NCI-H2196 (cell line): ENCODE data around the gene AGXT2.

Experiments used
- DNase-seq: peaks from one replicate; lab custom pipeline; 2025; ENCODE audit not compliant: unreplicated experiment; lab: John Stamatoyannopoulos, UW

Gene AGXT2

GRCh38 chr5:35047785-35048404, at the start of gene AGXT2:
TSS of gene AGXT2 (minus strand) at chr5:35047949. CDS start at chr5:35047892, 57 bp downstream.
- no peak for DNase-seq

DNA sequence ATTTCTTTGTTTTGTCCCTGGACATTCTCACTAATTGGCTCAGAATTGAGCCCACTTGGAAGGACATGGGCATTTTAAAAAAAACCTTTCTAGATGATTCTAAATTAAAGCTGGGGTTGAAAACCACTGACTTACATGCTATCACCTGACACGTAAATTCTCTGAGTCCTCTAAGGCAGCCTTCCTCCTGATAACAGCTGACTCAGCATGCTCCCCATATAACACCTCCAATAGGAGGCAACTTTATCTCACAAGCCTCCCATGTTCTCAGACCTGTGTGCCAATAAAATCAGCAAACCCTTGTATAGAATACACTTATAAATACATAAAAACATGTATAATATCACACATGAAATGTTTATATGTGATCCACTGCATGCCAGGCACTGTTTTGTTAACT, 49.2 kb upstream of the AGXT2 start:
- DNase-seq: no peak

DNA sequence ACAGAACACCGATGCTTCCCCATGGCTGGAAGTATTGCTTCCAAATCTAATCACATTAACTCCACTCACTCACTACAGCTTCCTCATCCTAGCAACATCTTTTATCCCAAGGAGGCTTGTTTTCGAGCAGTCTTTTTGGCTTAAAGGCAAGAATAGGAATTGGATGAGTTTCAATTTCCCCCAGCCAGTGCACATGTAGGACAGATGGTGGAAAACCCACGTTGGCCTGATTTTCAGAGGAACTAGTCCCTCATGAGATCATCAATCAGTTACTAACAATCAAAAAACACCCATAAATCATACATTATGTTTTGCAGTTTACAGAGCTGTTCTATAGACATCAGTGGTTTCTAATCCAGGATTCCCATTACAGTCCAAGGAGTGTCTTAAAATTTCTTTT, 48.5 kb upstream of the AGXT2 start:
- DNase-seq: no peak

- no peak for DNase-seq
These were observed 47.6 kb upstream of the AGXT2 start for GRCh38 chr5:35095366-35095765.

GRCh38 chr5:35094948-35095347, 47.2 kb upstream of the AGXT2 start:
- no peak for DNase-seq

GRCh38 chr5:35092703-35093102, 45.0 kb upstream of the AGXT2 start:
- DNase-seq: no peak

DNA sequence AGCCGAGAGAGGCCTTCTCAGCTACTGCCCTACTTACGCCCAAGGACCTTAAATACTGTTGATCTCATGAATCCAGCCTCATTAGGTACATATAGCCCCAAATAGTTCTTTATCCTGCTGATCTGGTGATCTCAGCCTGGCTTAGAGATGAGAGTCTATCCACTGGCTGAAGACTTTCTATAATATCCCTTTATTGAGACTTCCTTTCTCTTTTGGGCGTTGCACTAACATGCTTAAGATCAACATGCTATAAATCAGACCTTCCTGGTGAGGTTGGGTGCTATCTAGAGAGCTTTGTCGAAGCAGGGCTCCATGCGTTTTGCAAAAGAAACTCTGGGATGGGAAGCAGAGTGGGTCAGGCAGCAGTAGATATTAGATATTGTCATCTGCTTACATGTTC, 44.0 kb upstream of the AGXT2 start:
- no peak for DNase-seq

- peak; percentile 54 for DNase-seq
These were observed 41.9 kb upstream of the AGXT2 start for GRCh38 chr5:35089334-35090314.

GRCh38 chr5:35087991-35088390, 40.2 kb upstream of the AGXT2 start:
- no peak for DNase-seq

DNA sequence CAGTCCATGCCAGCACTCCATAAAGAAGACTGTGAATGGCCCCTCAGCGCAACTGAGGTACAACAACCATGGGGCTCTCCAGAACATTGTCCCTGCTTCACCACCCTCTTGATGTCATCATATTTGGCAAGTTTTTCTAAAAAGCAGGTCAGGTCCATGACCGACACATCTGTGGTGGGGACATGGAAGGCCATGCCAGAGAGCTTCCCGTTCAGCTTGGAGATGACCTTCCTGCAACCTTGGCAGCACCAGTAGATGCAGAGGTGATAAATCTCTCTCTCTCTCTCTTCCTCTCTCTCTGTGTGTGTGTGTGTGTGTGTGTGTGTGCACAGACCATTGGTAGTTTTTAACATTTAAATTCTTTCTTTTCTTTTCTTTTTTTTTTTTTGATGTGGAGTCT, 35.4 kb upstream of the AGXT2 start:
- no peak for DNase-seq

GRCh38 chr5:35082530-35082929, 34.8 kb upstream of the AGXT2 start:
- no peak for DNase-seq

DNA sequence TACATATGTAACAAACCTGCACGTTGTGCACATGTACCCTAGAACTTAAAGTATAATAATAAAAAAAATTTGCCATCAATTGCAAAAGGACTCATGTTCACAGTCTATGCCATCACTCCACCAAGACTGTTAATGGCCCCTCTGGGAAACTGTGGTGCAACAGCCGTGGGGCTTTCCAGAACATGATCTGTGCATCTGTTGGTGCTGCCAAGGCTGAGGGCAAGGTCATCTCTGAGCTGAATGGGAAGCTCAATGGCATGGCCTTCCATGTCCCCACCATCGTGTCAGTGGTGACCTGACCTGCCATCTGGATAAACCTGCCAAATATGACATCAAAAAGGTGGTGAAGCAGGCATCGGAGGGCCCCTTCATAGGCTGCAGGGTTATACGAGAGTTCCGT, 33.4 kb upstream of the AGXT2 start:
- DNase-seq: no peak

DNA sequence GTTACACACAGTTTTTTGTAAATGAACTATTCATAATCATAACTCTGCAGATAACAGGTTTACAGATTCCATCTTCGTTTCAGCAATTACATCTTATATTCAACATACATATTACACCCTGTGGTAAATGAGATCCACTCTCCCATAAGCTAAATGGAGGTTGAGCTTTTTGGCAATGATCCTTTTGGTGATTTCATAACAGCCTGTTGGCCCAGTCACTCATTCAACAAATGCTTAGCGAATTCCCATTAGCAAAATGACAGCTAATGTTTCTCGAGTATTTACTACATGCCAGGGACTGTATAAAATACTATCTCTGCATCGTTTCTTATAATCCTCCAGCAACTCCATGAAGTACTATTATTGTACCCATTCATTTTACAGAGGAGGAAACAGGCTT, 25.4 kb upstream of the AGXT2 start:
- no peak for DNase-seq

GRCh38 chr5:35069188-35069587, 21.4 kb upstream of the AGXT2 start:
- no peak for DNase-seq

DNA sequence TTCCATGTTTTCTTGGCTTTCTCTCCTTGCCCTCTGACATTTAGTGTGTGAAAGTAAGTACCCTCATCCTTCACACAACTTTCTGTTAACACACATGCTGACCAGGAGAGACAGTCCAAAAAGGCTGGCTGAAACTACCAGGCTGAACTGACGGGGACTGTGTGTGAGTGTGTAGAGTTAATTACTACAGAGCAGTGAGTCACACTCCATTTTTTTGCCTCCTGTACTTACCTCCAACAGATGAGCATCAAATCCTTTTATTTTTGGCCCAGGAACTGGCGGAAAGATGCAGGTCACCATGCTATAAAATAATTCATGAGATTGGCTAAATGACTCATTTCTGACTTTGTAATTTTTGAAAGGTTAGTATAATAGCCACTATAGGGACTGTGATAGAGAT, 20.2 kb upstream of the AGXT2 start:
- DNase-seq: no peak

GRCh38 chr5:35066260-35066795, 18.6 kb upstream of the AGXT2 start:
- no peak for DNase-seq

- DNase-seq: no peak
These were observed 15.7 kb upstream of the AGXT2 start for GRCh38 chr5:35063414-35063813.

- DNase-seq: no peak
These were observed 13.5 kb upstream of the AGXT2 start for GRCh38 chr5:35061211-35061770.

- DNase-seq: no peak
These were observed 12.5 kb upstream of the AGXT2 start for GRCh38 chr5:35060236-35060635.

DNA sequence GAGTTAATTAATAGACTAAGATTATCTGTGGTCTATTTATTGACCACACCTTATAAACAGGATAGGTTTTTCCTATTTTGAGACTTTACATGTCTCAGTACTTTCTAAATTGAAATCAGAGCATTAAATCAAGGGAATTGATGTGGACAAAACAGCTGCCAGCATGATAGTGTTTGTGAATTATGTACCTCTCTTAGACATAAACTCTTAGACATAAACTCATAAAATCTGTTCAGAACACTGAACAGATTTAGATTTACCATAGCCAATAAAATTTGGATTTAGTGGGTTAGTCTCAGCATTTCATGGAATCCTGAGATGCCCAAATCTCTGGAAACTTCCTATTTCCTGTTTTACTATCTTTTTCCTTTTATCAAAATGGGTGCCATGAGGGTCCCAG, 11.5 kb upstream of the AGXT2 start:
- no peak for DNase-seq

- DNase-seq: no peak
These were observed 10.6 kb upstream of the AGXT2 start for GRCh38 chr5:35058374-35058788.

- no peak for DNase-seq
These were observed 8.9 kb upstream of the AGXT2 start for GRCh38 chr5:35056686-35057085.
